Measurements from ENCODE around the gene TARP.
A peak's percentile ranks its signal among the peaks of the same experiment; 100 is the strongest.
"Not testable (repeated sequence)": the region's sequence is repeated elsewhere in the genome, so short reads cannot be mapped to it uniquely, and the experiment has no call there.

The TARP gene

DNA sequence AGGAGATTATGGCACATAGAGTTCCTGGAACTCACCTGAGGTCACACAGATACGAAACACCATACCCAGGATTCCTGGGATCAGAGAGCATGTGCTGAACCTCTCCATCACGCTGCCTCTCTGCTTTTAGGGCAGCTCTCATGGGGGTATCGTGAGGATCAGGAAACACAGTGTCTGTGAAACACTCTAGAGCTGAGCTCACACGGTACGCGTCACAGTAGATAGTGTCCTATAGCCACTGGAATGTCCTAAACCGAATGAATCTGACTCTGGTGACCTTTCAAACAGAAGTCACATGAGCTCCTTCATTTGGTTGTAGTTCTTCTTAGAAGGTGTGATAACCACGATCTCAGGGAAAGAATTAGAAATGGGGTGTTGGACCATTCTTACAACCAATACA lies 14.3 kb downstream of the TARP start:
- DNase-seq: not testable (repeated sequence)

DNA sequence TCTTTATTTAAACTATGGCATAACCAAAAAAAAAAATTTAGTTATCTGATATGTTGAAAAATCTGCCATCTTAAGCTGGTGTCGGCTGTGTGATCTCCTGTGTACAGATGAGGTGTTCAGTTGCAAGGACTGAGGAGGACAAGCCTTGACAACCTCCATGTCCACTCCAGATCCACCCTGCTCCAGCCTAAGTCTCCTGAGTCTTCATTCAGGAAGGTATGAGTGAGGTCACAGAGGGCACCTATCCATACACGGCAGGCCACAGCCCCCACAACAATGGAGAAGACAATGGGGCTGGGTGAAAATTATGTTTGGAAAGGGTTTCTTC lies 16.1 kb downstream of the TARP start:
- no peak for DNase-seq

DNA sequence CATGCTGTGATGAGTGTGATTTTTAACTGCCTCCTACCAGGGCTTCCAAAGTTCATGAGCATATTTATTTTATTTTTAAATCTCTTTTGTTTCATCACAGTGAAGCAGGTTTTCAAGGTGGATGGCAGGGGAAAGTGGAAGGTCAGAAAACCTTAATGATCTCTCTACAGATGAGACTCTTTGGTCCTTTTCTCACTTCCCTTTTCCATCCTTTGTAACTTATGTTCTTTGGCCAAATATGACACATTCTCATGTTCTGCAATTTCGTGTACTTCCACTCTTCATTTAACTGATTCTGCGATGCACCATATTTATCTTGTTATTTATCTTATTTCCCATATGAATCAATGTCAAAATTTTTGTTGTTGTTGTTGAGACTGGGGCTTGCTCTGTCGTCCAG lies 23.6 kb downstream of the TARP start:
- not testable (repeated sequence) for DNase-seq

GRCh38 chr7:38248069-38248567 lies 25.3 kb downstream of the TARP start:
- DNase-seq: no peak

- no peak for DNase-seq
Measured at GRCh38 chr7:38245409-38245977, 27.9 kb downstream of the TARP start.

DNA sequence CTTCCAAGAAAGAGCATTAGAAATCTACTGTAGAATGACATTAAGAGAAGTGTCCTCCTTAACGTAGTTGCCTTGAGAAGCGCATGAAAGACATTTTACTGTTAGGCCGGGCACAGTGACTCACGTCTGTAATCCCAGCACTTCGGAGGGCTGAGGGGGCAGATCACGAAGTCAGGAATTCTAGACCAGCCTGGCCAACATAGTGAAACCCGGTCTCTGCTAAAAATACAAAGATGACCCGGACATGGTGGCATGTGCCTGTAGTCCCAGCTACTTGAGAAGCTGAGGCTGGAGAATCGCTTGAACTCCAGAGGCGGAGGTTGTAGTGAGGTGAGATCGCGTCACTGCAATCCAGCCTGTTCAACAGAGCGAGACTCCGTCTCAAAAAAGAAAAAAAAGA lies 28.9 kb downstream of the TARP start:
- DNase-seq: no peak

DNA sequence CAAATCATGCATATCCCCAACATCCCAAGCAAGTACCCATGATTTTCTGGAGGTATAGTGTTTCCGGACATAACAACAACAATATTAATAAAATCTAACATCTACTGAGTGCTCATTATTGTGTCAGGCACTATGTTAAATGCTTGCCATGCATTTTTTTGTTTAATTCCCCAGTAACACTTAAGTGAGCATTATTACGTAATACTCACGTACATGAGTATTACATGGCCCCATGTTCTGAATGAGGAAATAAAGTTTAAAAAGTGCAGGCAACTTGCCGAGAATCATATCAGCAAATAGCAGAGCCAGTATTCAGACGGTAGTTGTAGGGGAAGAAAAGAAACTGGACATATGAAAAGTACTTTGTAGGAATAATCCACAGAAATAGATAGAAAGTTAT lies 30.1 kb downstream of the TARP start:
- DNase-seq: not testable (repeated sequence)

DNA sequence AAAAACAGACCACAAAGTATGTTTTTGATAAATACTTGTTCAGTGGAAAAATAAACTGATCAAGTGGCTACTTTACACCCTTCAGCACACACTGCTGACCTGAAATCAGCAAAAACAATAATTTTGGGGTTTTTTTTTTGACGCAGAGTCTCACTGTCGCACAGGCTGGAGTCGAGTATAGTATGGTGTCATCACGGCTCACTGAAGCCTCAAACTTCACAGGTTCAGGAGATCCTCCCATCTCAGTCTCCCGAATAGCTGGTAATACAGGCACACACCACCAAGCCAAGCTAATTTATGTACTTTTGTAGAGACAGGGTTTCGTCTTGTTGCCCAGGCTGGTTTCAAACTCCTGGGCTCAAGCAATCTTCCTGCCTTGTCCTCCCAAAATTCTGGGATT lies 30.6 kb downstream of the TARP start:
- no peak for DNase-seq

DNA sequence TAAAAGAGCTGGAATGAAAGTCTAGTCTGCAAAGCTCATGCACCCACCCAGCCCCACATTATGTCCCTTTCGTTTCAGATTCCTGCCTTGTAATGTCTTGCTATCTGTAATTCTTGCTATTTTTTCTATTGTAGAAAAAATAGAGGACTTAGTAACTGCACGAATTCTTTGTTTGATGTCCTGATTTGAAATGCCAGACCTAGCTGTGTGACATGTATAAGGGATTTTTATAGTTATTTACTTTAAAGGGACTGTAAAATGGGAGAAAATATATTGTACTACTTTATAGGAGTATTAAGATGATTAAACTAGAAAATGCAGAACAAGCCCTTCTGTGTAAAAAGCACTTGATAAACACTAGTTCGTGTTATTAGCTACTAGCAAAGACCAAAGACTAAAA lies 32.4 kb downstream of the TARP start:
- DNase-seq: no peak

GRCh38 chr7:38239129-38239528 lies 34.3 kb downstream of the TARP start:
- DNase-seq: not testable (repeated sequence)

- DNase-seq: no peak
Measured at GRCh38 chr7:38235606-38236005, 37.8 kb downstream of the TARP start.

GRCh38 chr7:38234759-38235158 lies 38.7 kb downstream of the TARP start:
- not testable (repeated sequence) for DNase-seq

DNA sequence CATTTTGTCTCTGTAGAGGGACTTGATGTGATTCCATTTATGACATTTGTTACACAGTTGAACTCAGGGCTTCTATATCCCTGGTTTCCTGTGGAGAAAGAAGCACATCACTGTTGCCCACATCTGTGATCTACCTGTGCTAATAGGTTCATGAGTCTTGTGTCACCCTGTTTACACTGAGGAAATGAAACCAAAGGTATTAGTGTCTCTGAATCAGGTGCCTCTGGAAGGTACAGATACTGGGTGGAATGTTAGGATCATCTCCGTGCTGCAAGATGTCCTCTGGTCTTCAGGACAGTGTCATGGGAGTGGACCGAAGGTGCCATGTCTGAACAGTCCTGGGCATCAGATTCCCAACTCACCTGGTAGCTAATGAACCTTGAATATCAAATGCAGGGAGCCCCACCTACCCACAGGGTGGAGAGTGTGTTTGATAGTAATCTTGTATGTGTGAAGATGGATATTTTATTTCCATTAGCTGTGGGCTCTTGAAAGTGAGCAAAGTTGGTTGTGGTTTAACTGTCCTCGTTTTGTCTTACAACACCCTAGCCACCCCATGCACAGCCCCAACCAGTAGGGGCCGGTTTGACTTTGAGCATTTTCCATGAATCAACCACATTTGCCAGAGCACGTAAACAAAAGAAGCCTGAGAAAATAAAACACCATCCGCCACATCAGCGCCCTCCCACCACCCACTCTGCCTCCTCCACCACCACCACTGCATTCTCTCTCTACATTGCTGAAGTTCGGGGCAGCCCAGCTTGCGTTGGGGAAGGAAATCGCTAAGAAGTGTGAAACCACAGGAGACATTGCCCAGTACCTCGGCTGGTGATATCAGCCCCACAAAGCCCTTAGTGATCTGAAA lies 40.7 kb downstream of the TARP start:
- peak; percentile 74 for DNase-seq

GRCh38 chr7:38229884-38230642 lies 43.4 kb downstream of the TARP start:
- DNase-seq: no peak

- DNase-seq: no peak
Measured at GRCh38 chr7:38229386-38229785, 44.0 kb downstream of the TARP start.

- no peak for DNase-seq
Measured at GRCh38 chr7:38224392-38224791, 49.0 kb downstream of the TARP start.

DNA sequence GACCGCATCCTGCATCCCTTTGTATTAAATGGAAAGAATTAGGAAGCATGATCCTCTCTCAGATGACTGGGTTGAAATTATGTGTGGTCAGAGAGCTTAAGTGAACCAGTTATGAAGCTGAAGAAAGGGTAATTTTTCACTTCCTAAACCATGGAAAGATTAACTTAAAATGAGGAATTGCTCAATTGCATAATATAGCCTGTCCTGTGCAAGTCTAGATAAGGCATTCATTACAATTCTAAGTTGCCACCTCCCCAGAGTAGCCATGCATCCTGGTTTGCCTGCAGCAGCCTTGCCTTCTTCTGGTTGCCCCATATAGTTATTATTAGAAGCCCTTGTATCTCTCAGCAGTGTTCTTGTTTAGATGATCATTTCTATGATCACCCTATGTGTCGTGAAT lies 50.1 kb downstream of the TARP start:
- DNase-seq: no peak

GRCh38 chr7:38222481-38223096 lies 50.8 kb downstream of the TARP start:
- DNase-seq: peak; percentile 43

DNA sequence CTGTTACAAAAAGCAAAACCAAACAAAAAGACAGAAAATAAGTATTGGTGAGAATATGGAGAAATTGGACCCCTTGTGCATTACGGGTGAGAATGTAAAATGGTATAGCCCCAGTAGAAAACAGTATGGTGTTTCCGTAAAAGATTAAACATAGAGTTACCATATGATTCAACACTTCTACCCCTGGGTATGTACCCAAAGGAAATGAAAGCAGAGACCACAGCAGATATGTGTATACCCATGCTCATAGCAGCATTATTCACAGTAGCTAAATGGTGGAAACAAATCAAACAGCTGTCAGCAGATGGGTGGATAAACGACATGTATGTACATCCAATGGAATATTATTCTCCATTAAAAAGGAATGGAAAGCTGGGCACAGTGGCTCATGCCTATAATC lies 53.0 kb downstream of the TARP start:
- no peak for DNase-seq

DNA sequence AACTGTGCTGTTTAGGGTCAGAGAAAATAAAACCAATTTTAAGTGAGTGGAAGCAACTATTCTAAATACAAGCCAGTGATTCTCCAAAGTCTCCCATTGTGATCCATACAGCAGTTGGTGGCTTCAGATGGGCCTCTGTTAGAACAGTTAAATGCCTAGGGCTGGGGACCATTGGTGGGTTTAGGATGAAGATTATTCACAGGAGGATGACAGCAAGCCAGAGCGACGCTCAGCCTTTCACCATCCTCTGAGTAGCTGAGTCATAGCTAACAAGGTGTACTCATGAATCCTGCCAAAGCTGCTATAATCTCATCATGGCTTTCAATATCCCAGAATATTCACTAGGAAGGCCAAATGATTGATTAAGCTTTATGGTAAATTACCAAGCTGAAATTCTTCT lies 55.8 kb downstream of the TARP start:
- no peak for DNase-seq

DNA sequence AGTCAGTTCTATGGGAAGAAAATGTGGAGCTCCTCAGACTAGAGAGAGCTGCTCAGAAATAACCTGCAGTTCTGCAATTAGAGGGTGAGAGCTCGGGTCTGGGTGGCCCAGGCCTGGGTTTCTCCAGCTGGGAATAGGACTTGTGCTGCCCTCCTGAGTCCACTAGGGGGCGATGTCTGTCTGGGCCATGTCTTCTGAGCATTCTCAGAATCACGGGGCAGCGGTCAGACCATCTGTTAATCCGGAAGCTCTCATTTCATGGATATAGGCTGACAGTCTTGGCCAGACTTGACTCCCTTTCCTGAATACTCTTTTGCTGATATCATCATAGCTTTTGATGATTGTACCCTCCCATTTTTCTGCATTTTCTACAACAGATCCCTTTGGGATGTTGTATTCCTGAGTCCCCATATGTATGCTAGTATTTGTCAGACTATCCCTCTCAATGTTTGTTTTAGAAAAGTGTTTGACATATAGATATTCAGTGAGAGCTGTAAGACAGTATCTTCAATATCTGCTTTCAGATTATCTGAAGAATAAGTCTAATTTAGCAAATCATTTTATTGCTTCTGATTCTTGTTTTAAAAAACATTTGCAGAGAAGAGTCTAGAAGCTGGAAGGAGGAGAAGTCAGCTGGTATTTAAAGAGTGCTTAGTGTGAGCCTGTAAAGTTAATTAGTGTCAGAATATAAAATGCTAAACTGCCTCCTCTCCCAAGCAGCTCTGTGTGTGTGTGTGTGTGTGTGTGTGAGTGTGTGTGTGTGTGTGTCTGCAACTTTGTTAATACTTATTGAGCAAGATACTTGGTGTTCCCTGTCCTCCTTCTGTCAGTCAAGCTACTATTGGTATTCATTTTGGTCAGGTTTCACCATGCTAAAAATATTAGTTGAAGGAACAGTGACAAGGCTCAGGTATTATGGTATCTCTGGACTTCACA lies 57.4 kb downstream of the TARP start:
- peak; percentile 77 for DNase-seq

GRCh38 chr7:38215115-38215514 lies 58.3 kb downstream of the TARP start:
- DNase-seq: no peak

Measured in stimulated activated CD4-positive, alpha-beta T cell treated with anti-CD3 and anti-CD28 coated beads, Interleukin-4, amount 100 ng/mL, for 24 hours (primary cell).